ENCODE results near the gene RTL1. TPM values are rescaled to one million over a fixed set of nuclear protein-coding genes. Genes with fewer than 3 reads are reported as not detected.

Gene RTL1
- total RNA-seq, 1 donor from 2014 or later, result not detected

DNA sequence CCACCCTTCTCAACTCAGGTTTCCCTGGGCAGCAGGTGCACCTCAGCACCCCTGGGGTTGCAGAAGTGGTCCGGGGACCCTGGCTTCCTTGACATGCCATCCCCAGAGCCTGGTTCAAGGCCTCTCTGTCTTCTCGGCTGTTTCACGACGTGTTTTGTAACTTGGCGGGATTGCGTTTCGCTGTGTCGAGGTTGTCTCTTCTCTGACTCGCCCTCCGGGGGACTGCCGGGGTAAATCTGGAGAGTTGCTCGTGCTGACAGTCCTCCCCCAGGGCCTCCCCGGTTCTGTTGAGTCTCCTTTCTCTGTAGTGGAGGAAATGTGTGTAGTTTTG is 52.0 kb downstream of the RTL1 start:
- no peak for DNase-seq (ENCODE audit: low read depth in 2 of 2)

DNA sequence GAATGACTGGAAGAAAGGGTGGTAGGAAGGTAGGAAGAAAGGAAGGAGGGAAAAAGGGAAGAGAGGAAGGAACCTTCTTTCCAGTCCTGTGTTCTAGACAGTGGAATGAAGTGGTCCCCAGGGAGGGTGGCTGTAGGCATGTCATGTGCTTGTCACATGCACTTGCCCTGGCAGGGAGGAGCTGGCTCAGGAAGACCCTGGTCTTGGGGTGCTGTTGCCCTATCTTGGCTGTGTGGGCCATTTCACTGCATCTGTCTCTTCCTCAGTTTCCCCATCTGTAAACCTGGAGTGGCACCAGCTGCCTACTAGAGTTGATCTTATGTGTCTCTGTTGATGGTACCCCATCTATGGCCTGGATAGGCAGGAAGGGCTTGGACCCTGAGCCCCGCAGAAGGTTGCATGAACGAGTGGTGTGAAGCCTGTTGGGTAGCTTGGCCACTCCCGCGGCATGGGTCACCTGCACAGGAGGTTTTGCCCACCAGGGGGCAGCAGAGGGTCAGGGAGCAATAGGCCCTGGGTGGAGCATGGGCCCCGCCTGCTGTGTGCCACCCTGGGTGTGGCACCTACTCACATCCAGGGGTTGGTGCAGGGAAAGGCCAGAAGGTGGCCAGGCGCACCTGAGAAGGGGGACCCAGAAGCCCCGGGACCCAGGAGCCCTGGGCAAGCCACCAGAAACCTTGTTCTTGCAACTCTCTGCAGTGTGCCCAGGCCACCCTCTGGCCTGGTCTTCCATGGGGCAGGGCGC is 52.5 kb downstream of the RTL1 start:
- peak in 1 of 2 donors; percentile 47 for DNase-seq (ENCODE audit: low read depth in 2 of 2)

DNA sequence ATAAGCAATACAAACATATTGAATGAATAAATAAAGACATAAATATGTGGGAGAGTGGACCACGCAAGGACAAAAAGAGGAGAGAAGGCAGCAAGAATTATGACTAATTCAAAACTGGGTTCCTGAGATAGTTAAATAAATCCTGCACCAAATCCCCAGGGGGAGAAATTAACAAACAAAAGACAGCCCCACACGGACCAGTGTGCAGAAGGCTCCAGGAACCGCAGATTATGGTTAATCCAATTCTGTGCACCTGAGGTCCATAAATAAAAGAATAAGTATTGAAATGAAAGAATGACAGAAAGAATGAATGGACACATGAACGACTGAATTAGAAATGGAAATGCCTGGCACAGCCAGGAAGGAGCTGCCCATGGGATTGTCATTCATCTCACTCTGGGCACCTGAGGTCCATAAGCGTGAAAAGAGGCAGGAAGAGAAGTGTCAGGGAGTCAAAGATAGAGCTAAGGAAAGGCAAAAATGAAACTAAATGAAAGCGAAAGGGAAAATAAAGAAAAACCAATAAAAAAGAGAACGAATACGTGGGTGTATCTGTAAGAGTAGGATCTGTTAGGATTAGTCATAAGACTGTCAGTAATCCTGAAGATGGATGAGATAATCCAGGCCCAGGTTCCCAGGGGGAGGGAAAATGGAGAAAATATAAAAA is 54.3 kb downstream of the RTL1 start:
- DNase-seq (ENCODE audit: low read depth in 2 of 2), result no peak

DNA sequence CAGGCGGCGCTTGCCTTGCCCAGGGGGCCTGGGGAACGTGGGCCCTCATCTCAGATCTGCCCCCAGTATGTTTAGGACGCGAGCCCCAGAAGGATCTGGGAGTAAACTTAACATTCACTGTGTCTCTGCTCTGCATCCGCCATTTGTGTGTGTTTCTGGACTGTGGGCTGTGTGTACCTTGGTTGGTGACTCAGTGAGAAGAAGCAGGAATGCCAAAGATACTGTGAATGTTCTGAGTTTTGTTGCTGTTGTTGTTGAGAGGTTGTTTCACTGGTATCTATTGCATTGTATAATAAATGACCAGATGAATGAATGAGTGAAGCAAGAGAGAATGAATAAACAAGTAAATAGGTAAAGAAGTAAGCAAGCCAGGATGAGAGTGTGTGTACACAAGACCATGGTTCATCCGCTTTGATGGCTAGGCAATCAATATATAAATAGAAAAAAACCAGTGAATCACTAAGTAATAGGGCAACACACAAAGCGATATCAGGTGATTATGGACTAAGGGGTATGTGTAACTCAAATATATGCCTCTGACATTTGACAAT is 57.1 kb downstream of the RTL1 start:
- no peak for DNase-seq (ENCODE audit: low read depth in 2 of 2)

DNA sequence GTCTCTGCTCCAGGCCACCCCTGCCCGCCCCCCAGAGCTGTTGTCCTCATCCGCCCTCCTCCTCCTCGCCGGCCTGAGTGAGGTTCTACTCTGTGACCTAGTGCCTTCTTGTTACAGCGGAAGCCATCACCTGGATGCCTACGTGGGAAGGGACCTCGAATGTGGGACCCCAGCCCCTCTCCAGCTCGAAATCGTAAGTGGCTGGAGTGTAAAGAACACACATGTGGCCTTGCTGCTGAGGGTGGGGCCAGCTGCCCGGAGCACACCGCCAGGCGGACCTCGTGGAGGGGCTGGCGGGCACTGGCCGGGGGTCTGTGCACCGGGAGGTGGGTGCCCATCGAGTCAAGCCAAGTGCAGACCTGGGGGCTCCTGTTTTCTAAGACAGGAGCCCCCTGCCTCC is 58.2 kb downstream of the RTL1 start:
- DNase-seq (ENCODE audit: low read depth in 2 of 2), result no peak

DNA sequence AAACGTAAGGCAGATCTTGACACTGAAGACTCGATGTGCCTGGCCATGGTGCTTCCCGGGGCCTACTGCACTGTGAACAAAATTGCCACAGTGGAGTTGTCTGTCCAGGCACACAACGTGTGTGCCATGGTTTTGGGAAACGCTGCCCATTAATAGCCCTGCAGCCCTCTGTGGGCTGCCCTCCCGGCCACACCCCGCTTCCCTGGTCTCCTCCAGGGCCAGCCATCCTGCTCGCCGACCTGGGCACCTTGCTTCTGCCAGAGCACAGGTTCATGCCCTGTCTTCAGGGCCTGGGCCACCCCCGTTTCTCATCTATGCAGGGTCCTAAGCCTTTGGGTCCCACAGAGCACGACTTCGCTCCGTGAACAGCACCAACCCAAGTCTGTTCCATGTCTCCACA is 58.7 kb downstream of the RTL1 start:
- no peak for DNase-seq (ENCODE audit: low read depth in 2 of 2)

DNA sequence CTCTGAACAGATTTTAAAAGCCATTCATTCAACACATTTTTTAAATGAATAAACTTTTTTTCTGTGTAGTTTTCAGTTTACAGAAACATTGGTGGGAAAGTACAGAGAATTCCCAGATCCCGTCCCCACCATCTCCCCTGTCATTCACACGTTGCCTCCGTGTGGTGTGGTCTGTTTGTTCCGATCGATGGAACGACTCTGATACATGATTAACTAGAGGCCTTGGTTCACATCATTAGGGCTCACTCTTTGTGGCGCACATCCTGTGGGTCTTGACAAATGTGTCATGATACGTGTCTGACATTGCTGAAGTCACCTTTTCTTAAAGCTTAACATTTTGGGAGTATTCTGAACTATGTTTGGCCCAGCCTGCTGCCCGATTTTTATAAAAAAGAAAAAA is 59.1 kb downstream of the RTL1 start:
- DNase-seq (ENCODE audit: low read depth in 2 of 2), result no peak

DNA sequence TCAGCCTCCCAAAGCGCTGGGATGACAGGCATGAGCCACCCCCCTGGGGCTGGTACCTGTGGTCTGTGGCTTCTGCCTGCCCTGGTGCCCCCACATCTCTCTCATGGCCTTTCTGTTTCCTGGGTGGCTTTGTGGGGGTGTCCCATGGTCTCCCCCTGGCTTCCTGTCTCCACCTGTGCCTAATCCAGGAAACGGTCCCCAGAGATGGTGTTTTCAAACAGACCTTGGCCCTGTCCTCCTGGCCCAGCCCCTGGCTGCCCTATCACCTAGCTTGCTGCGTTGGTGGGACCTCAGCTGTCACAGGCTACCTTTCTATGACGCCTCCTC is 59.5 kb downstream of the RTL1 start:
- no peak for DNase-seq (ENCODE audit: low read depth in 2 of 2)

DNA sequence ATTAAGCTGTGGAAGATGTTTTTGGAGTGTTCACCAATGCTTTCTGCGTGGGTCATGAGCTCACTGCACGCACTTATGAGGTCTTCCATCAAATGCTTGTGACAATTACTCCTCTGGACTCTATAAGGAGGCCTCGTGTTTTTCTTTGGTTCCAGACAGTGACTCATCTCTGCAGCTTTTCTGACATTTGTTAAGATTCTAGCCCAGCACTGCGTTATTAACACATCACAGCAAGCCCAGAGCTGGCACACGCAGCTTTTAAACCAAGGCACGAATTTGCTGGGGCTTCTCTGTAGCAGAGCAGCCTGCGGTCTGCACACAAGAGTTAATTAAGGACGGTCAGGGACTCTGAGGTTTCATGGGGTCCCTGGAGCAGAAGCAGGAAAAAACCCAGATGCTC is 60.7 kb downstream of the RTL1 start:
- DNase-seq (ENCODE audit: low read depth in 2 of 2), result no peak

DNA sequence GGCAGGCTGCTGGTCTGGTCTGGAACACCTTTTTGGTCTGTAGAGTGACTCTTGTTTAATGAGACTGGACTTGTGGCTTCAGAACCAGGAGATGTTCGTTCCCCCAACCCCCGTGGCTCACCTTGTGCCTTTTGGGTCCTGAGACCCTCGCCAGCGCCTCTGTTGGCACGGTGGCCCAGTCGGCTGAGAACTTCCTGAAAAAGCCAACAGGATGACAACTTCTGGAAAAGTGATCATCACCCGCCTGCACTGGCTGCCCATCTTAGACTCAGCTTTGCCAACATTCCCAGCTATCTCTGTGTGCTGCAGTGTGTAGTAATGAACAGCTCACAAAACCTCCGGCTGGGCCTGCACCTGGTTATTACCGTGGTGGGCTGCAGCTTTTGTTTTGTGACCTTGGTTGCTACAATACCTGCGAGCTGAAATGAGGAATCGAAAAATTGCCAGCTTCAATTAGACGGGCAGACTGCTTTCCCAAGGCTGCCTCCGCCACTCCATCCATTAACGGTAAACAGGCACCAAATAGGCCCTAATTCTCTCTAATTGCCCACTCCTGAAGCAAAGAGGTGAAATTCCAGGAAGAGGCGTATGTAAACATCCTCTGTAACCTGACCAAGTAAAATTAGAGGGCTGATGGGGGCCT is 61.6 kb downstream of the RTL1 start:
- DNase-seq (ENCODE audit: low read depth in 2 of 2), result no peak

DNA sequence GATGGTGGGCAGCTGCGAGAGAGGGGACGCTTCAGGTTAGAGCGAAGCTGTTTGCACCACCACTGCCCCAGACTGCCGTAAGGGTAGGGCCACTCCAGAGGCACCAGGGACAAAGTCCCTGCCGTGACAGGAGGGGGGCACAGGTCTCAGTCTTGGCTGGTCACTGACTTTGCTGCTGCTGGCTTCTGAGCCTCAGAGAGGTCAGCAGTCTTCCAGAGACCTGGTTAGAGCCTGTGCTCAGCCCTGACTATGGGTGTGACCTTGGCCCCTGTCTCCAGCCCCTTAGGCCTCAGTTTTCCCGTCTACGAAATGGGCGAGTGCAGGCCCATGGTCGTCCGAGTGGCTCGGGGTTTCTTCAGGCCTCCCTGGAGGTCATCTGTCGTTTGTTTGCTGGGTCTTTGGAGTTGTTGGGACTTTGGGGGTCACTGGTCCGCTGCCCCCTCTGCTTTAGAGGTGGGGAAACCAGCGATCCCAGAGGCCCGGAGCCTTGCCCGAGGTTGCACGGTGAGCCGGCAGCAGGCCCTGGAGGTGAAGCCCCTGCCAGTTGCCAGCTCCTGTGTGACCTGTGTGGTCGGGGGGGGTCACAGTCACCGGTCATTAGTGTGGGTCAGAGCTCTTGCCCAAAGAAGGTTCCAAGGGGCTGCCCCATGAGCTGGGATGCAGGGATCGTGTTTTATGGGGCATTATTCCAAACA is 62.3 kb downstream of the RTL1 start:
- no peak for DNase-seq (ENCODE audit: low read depth in 2 of 2)

DNA sequence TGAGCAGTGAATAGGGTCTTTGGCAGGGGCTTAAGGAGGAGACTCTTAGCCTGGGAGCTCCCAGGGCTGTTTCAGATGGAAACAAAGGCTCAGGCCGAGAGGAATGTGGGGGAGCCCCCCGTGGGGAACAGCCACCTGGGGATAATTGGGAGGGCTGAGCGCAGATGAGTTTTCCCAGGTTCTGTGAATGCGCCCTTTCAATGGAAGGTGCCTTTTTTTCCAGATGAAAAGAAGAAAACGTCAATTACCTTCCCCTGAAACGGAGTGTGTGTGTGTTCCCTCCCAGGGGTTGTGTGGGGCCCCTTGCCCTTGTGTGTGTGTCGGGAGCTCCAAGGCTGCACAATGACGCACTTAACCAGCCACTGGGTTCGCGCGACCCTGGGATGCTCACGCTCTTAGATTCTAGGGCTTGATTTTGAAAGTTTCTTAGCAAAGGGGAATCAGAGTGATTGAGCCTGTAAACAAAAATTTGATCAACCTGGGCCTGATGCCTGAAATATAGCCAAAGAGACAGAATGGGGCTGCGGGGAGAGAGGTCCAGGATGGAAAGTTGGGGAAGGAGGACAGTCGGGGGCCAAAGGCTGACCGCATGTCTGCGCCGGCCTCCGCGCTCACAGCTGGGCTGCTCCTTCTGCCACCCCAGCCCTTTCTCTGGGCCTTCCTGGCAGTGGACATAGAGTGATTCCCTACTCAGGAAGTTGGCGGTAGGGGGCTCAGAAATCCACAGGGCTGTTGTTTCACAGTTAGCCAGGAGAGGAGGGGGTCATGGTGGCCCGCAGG is 63.0 kb downstream of the RTL1 start:
- DNase-seq (ENCODE audit: low read depth in 2 of 2), result no peak

DNA sequence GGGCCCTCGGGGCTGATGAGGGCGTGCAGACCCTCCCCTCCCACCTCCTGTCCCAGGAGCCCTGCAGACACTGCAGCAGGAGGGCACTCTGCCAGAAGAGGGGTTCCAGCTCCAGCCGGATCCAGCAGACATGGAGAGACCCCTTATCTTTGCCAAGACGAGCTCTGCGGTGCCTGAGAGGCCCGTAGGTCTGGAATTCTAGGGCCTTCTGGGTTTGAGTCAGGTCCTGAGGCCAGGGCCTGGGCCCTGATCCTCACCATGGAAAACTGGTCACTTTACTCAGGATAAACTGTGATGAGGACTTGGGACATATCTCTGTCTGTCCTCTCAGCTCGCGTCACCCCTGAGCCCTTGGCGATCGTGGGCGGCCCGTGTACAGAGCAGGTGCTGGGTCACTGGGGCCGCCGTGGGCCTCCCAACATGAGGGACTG is 63.8 kb downstream of the RTL1 start:
- DNase-seq (ENCODE audit: low read depth in 2 of 2), result no peak

DNA sequence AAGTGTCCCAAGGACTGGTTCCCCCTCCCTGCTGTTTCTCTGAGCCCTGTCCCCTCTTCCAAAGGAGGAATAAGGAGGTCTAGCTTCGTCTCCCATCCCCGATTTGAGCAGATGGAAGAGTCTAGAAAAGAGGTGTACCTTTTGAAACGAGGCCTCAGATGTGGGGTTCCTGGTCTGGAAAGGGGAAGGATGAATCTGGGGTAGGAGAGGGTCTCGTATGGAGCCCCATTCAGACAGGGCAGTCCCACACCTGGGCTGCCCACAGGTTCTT is 64.3 kb downstream of the RTL1 start:
- no peak for DNase-seq (ENCODE audit: low read depth in 2 of 2)

DNA sequence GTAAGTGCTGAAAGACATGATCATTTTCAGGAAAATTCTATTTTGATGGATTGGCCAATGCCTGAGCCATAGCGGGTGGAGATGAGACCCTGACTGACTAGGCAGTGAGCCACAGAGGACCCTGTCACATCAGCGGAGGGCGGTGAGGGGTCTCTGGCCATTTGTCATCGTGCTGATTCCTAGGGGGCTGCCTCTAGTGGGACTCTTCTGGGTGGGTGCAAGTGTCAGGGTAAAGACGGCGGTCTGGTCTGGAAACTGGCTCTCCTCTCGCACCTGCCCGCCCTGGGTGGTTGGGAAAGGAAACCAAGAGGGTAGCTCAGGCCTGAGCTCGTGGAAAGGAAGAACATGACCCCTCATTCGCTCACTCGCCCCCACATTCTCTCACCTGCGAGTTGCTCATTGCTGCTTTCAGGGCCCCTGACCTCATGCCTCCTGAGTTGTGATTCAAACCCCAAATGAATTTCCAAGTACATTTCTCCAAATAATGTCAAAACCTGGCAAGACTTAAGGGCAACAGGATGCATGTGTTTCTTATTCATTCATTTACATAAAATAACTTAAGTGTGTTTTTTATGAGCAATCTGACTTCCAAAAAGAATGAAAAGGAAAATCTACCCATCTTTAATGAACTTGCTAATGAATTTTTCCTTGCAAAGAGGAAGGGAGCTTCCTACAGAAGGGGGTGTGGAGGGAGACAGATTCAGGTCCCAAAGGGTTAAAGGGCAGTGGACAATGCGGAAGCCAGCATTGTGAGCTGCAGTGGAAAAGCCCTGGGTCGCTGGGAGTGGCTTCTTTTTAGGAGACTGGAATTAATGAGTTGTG is 64.8 kb downstream of the RTL1 start:
- DNase-seq (ENCODE audit: low read depth in 2 of 2), result no peak

DNA sequence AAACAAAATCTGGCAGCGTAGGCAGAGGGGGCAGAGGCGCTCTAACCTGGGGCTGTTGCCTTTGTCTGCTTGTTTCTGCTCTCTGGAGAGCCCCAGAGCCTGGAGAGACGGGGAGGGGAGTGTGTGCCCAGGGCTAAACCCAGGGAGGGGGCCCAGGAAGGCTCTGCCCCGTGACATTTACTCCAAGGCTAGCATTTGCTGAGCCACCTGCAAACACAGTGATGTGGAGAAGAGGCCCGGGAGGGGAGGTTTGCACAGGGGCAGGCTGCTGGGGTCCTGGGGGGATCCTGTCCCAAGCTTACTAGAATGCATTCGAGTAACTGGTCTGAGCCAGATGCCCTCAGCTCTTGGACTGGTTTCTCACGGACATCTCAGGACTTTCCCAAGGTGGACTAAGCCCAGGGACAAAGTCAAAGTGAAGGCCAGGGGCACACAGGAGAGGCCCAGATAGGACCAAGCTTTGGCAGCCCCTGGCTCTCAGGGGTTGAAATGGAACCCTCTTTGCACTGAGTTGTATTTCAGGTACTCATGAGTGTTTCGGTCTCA is 65.6 kb downstream of the RTL1 start:
- DNase-seq (ENCODE audit: low read depth in 2 of 2), result no peak

DNA sequence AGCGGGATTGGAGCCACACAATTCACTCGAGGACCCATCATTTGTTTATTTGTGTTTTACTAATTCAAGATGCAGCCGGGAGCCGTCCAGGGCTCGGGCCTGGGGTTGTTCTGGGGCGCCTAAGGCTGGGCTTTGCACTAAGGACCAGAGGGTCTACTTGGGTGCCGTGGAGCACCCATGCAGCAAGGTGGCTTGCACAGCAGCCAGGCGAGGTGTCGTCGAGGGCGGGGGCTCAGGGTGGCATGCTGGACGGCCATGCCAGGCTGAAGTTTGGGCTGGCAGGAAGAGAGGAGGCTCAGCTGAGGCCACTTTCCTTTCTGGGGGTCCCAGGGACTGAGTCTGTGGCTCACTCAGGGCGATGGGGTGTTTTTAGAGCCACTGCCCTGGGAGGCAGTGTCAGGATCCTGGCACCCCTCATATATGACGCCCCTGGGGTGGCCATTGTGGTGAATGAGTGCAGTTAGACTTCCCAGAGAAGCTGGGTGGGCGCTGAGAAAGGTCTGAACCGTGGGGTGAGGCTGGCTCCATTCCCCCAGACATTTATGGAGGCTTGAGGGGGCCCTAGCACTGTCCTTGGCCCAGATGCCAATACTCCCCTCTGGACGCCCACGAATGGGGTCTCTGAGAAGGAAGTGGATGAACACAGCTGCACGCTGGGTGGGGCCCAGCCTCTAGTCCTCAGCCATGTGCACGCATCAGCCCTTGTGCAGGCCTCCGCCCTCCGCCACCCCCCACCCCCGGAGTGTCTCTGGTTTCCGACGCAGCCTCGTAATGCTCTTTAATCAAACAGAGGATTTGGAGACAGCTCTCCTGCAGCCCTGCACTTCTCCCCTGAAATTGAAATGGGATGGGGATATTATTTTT is 66.3 kb downstream of the RTL1 start:
- no peak for DNase-seq (ENCODE audit: low read depth in 2 of 2)

DNA sequence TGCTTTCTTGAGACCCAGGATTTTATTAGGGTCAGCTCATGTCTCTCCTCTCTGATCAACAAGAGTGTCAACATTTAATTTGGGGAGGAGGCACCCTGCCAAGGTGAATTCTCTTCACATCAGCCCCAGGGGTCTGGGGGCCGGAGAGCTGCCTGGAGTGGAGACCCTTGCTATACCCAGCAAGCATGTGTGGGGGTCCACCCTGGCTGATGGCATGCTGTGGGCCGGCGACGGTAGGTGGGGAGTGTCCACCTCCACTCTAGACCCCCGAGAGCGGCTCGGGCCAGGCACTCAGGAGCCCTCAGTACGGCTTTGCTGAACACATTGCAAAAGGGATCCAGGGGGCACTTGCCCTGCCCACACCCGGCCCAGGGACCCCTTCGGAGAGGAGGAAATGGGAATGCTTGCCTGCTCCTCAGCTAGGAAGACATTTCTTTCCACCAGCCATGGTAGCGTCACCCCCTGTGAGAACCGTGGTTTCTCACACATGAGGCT is 67.2 kb downstream of the RTL1 start:
- no peak for DNase-seq (ENCODE audit: low read depth in 2 of 2)

DNA sequence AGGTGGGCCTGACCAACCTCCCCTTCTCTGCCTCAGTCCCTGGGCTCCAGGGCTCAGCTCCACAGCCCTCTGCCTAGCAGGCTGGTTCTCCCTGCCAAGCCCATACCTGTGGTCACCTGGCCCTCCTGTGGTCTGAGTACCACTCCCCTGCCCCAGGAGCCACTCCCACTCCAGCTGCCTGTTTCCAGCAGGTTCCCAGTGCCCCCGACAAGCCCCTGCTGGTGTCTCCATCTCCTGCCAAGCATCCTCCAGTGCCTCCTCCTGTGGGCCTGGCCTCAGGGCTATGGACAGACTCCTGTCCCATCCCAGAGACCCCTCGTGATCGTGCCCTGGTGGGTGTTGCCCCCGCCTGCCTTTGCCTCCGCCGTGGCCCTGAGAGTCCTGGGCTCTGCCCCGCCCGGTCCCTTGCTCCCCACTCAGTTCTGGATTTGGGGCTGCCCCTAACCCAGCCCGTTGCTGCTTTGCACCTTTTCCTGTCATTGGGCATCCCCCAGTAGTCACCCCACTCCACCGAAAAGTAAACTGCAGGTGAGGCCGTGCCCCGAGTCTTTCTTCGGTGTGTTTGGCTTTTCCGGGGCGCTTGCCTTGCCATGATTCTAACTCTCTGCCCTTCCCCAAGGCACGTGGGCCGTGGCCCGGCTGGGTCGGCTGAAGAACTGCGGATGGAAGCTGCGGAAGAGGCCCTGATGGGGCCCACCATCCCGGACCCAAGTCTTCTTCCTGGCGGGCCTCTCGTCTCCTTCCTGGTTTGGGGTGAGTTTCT is 67.8 kb downstream of the RTL1 start:
- DNase-seq (ENCODE audit: low read depth in 2 of 2), result no peak
